Nephron progenitor cell (in vitro differentiated cells): Measurements from ENCODE around the gene MDM2.
"Not testable (repeated sequence)": the region's sequence is repeated elsewhere in the genome, so short reads cannot be mapped to it uniquely, and the experiment has no call there.

Experiments used
- DNase-seq: peaks from one replicate; pipeline ENCODE4 v3.0.0; 2021
- H3K27ac Mint-ChIP-seq: 2 replicates; pipeline ENCODE4 v1.8.0; 2021; ENCODE audit warnings: mild to moderate bottlenecking, moderate library complexity, mixed read lengths
- H3K27me3 Mint-ChIP-seq: 2 replicates; pipeline ENCODE4 v1.8.0; 2021; ENCODE audit warnings: mild to moderate bottlenecking, low read depth, mixed read lengths; ENCODE audit not compliant: poor library complexity
- H3K36me3 Mint-ChIP-seq: 2 replicates; pipeline ENCODE4 v1.8.0; 2021; ENCODE audit warnings: low read depth, mixed read lengths
- H3K4me1 Mint-ChIP-seq: 2 replicates; pipeline ENCODE4 v1.8.0; 2021; ENCODE audit warnings: mixed read lengths
- H3K4me3 Mint-ChIP-seq: 2 replicates; pipeline ENCODE4 v1.8.0; 2021; ENCODE audit warnings: mild to moderate bottlenecking, moderate library complexity, mixed read lengths
- H3K9me3 Mint-ChIP-seq: 2 replicates; pipeline ENCODE4 v1.8.0; 2021; ENCODE audit warnings: mild to moderate bottlenecking, moderate library complexity, mixed read lengths
- TF ChIP-seq, protein P1 (sequence below): fragments of 200-600 bp; sonication (generic); IDR thresholded peaks from 2 replicates; pipeline ENCODE4 v1.5.0; 2021; ENCODE audit warnings: antibody characterized with exemption

MDM2 gene

GRCh38 chr12:68804657-68805591 lies 3.1 kb upstream of the MDM2 start:
- Mint-ChIP-seq H3K27me3 (peaks cover 3% of the 10 kb centered on the region), H3K9me3 (no peaks in the 10 kb centered on the region), H3K36me3 (peaks cover 13% of the 10 kb centered on the region), H3K4me1 (peaks cover 23% of the 10 kb centered on the region), H3K27ac (no peak overlapping the region), H3K4me3 (no peak overlapping the region)
- no peak for DNase-seq
- TF ChIP-seq, protein P1, sequence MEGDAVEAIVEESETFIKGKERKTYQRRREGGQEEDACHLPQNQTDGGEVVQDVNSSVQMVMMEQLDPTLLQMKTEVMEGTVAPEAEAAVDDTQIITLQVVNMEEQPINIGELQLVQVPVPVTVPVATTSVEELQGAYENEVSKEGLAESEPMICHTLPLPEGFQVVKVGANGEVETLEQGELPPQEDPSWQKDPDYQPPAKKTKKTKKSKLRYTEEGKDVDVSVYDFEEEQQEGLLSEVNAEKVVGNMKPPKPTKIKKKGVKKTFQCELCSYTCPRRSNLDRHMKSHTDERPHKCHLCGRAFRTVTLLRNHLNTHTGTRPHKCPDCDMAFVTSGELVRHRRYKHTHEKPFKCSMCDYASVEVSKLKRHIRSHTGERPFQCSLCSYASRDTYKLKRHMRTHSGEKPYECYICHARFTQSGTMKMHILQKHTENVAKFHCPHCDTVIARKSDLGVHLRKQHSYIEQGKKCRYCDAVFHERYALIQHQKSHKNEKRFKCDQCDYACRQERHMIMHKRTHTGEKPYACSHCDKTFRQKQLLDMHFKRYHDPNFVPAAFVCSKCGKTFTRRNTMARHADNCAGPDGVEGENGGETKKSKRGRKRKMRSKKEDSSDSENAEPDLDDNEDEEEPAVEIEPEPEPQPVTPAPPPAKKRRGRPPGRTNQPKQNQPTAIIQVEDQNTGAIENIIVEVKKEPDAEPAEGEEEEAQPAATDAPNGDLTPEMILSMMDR, result no peak

GRCh38 chr12:68805592-68806120 lies 2.3 kb upstream of the MDM2 start:
- no peak for DNase-seq
- H3K9me3 Mint-ChIP-seq, result no peaks in the 10 kb centered on the region
- H3K4me1 Mint-ChIP-seq, result peaks cover 23% of the 10 kb centered on the region
- H3K27ac Mint-ChIP-seq, result no peak overlapping the region
- H3K4me3 Mint-ChIP-seq, result no peak overlapping the region
- no peaks in the 10 kb centered on the region for H3K27me3 Mint-ChIP-seq
- H3K36me3 Mint-ChIP-seq, result peaks cover 16% of the 10 kb centered on the region
- TF ChIP-seq, protein P1, result no peak

GRCh38 chr12:68806488-68807237 lies 1.3 kb upstream of the MDM2 start:
- no peak for DNase-seq
- Mint-ChIP-seq H3K9me3 (no peaks in the 10 kb centered on the region), H3K36me3 (peaks cover 26% of the 10 kb centered on the region), H3K27me3 (no peaks in the 10 kb centered on the region), H3K4me1 (peaks cover 32% of the 10 kb centered on the region), H3K4me3 (peak overlapping the region; percentile 85), H3K27ac (no peak overlapping the region)
- TF ChIP-seq, protein P1, result no peak

DNA sequence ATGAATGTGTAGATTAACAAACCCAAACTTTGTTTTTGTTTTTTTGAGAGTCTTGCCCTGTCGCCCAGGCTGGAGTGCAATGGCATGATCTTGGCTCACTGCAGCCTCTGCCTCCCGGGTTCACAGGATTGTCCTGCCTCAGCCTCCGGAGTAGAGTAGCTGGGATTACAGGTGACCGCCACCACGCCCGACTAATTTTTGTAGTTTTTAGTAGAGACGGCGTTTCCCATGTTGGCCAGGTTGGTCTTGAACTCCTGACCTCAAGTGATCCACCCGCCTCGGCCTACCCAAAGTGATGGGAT lies 752 bp upstream of the MDM2 start:
- not testable (repeated sequence) for DNase-seq, H3K9me3 Mint-ChIP-seq, H3K27me3 Mint-ChIP-seq
- Mint-ChIP-seq H3K4me1 (peaks cover 32% of the 10 kb centered on the region), H3K27ac (peak overlapping the region; percentile 69), H3K4me3 (peak overlapping the region; percentile 85), H3K36me3 (peaks cover 29% of the 10 kb centered on the region)

DNA sequence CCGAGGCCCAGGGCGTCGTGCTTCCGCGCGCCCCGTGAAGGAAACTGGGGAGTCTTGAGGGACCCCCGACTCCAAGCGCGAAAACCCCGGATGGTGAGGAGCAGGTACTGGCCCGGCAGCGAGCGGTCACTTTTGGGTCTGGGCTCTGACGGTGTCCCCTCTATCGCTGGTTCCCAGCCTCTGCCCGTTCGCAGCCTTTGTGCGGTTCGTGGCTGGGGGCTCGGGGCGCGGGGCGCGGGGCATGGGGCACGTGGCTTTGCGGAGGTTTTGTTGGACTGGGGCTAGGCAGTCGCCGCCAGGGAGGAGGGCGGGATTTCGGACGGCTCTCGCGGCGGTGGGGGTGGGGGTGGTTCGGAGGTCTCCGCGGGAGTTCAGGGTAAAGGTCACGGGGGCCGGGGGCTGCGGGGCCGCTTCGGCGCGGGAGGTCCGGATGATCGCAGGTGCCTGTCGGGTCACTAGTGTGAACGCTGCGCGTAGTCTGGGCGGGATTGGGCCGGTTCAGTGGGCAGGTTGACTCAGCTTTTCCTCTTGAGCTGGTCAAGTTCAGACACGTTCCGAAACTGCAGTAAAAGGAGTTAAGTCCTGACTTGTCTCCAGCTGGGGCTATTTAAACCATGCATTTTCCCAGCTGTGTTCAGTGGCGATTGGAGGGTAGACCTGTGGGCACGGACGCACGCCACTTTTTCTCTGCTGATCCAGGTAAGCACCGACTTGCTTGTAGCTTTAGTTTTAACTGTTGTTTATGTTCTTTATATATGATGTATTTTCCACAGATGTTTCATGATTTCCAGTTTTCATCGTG lies 612 bp downstream of the MDM2 start:
- DNase-seq, result peak; percentile 78
- Mint-ChIP-seq H3K4me1 (peaks cover 39% of the 10 kb centered on the region), H3K9me3 (no peaks in the 10 kb centered on the region), H3K27me3 (no peaks in the 10 kb centered on the region), H3K4me3 (peak overlapping the region; percentile 92), H3K27ac (peak overlapping the region; percentile 98), H3K36me3 (peaks cover 40% of the 10 kb centered on the region)
- TF ChIP-seq, protein P1, result no peak
